ENCODE measurements around the gene TCTN2.

The TCTN2 gene

GRCh38 chr12:123734268-123734667 lies 63.4 kb downstream of the TCTN2 start:
- H3K27me3 ChIP-seq (ENCODE audit: insufficient read depth, low read length), result no peaks in the 10 kb centered on the region
- no peak overlapping the region for H2AFZ ChIP-seq (ENCODE audit: low read length, unreplicated experiment)
- H3K79me2 ChIP-seq (ENCODE audit: control insufficient read depth, insufficient read depth, low read length, unreplicated experiment), result no peaks in the 10 kb centered on the region
- no peak overlapping the region for H3K27ac ChIP-seq (ENCODE audit: low read depth, low read length)
- H3K4me1 ChIP-seq (ENCODE audit: control insufficient read depth, insufficient read depth, low read length, unreplicated experiment), result no peaks in the 10 kb centered on the region
- H3K4me3 ChIP-seq (ENCODE audit: low read depth, low read length), result no peak overlapping the region
- peaks cover 11% of the 10 kb centered on the region; the same call in 1 of the 2 replicates for H3K36me3 ChIP-seq (ENCODE audit: insufficient read depth, low read length)

GRCh38 chr12:123741937-123742572 lies 71.1 kb downstream of the TCTN2 start:
- Histone ChIP-seq H3K4me3 (ENCODE audit: low read depth, low read length) (no peak overlapping the region), H3K36me3 (ENCODE audit: insufficient read depth, low read length) (peaks cover 5% of the 10 kb centered on the region; the same call in 1 of the 2 replicates), H3K4me1 (ENCODE audit: control insufficient read depth, insufficient read depth, low read length, unreplicated experiment) (no peaks in the 10 kb centered on the region), H3K79me2 (ENCODE audit: control insufficient read depth, insufficient read depth, low read length, unreplicated experiment) (no peaks in the 10 kb centered on the region), H3K27me3 (ENCODE audit: insufficient read depth, low read length) (no peaks in the 10 kb centered on the region), H3K27ac (ENCODE audit: low read depth, low read length) (no peak overlapping the region), H2AFZ (ENCODE audit: low read length, unreplicated experiment) (no peak overlapping the region)

DNA sequence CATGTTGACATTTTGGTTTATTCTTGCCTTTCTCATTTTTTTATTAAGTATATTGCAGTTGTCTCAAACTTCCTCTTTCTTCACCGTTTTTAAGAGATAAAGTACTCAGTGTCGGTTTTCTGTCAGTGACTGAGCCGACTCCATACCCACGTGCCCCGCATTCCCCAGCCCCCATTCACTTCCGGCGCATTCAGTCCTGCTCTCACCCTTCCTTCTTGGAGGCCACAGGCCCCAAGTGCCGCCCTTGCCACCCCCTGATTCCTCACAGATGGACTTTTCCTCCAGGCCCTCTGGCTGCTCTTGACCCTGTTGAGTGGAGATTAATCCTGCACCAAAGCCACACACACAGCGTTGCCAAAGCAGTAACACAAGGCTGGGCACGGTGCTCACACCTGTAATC lies 72.1 kb downstream of the TCTN2 start:
- Histone ChIP-seq H3K4me1 (ENCODE audit: control insufficient read depth, insufficient read depth, low read length, unreplicated experiment) (no peaks in the 10 kb centered on the region), H3K4me3 (ENCODE audit: low read depth, low read length) (no peak overlapping the region), H3K27me3 (ENCODE audit: insufficient read depth, low read length) (no peaks in the 10 kb centered on the region), H2AFZ (ENCODE audit: low read length, unreplicated experiment) (no peak overlapping the region), H3K79me2 (ENCODE audit: control insufficient read depth, insufficient read depth, low read length, unreplicated experiment) (no peaks in the 10 kb centered on the region), H3K36me3 (ENCODE audit: insufficient read depth, low read length) (peaks cover 10% of the 10 kb centered on the region; the same call in 1 of the 2 replicates), H3K27ac (ENCODE audit: low read depth, low read length) (no peak overlapping the region)

DNA sequence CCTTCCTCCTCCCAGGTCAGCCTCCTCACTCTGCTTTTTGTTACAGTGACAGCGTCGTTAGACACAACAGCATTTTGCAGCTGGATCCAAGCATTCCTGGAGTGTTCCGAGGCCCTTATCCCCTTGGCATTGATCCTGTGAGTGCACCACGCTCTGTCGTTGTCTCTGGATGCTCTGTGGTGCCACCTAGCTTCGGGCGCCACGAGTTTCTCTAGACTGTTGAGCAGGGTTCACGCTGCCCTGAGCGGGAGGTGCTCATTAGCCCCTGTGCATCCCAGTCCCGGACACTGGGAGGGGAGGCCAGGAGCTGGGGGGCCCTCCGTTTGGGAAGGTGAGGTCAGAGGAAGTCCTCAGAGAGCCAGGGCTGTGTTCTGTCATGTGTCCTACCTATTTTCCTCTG lies 73.9 kb downstream of the TCTN2 start:
- Histone ChIP-seq H3K4me1 (ENCODE audit: control insufficient read depth, insufficient read depth, low read length, unreplicated experiment) (peaks cover 6% of the 10 kb centered on the region), H3K27me3 (ENCODE audit: insufficient read depth, low read length) (no peaks in the 10 kb centered on the region), H2AFZ (ENCODE audit: low read length, unreplicated experiment) (no peak overlapping the region), H3K4me3 (ENCODE audit: low read depth, low read length) (no peak overlapping the region), H3K79me2 (ENCODE audit: control insufficient read depth, insufficient read depth, low read length, unreplicated experiment) (no peaks in the 10 kb centered on the region), H3K36me3 (ENCODE audit: insufficient read depth, low read length) (peaks cover 24% of the 10 kb centered on the region; the same call in 1 of the 2 replicates), H3K27ac (ENCODE audit: low read depth, low read length) (no peak overlapping the region)

DNA sequence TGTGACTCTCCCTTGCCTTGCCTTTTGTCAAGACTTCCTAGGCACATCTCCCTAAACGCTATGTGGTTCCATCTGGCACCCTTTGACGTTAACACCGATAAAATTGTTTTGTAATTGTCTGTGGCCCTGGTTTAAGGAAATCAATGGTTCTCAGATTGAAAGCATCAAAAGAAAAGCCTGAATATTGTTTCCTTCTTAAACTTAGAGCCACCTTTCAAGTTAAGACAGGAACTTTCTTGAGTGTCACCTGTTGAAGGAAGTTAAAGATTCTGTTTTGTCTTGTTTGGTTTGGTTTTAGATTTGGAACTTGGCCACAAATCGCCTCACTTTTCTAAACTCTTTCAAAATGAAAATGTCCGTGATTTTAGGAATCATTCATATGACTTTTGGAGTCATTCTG lies 76.4 kb downstream of the TCTN2 start:
- Histone ChIP-seq H3K27ac (ENCODE audit: low read depth, low read length) (no peak overlapping the region), H3K4me1 (ENCODE audit: control insufficient read depth, insufficient read depth, low read length, unreplicated experiment) (peaks cover 6% of the 10 kb centered on the region), H3K36me3 (ENCODE audit: insufficient read depth, low read length) (peaks cover 27% of the 10 kb centered on the region; the same call in 1 of the 2 replicates)

DNA sequence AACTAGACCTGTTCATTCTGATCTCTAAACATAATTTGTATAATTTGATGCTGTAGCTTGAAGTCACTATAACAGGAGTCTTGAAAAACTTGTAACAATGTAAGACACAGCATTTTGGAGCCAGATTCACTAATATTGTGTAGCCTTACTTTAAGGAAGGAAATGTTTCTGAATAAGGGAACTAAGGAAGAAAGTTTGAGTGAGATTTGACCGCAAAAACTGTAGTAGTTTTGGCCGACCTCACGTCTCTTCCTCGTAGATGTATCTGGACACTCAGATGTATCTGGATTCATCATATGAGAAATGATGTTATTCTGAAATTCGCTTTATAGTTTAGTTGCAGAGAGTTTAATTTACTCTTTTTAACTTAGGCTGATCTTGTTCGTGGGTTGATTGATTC lies 77.2 kb downstream of the TCTN2 start:
- Histone ChIP-seq H3K4me3 (ENCODE audit: low read depth, low read length) (no peak overlapping the region), H2AFZ (ENCODE audit: low read length, unreplicated experiment) (no peak overlapping the region), H3K36me3 (ENCODE audit: insufficient read depth, low read length) (peaks cover 27% of the 10 kb centered on the region; the same call in 1 of the 2 replicates)

More for the DNA sequence above, 76.4 kb downstream of the TCTN2 start:
- H3K27me3 ChIP-seq (ENCODE audit: insufficient read depth, low read length), result no peaks in the 10 kb centered on the region
- H3K4me3 ChIP-seq (ENCODE audit: low read depth, low read length), result no peak overlapping the region
- H3K79me2 ChIP-seq (ENCODE audit: control insufficient read depth, insufficient read depth, low read length, unreplicated experiment), result no peaks in the 10 kb centered on the region
- no peak overlapping the region for H2AFZ ChIP-seq (ENCODE audit: low read length, unreplicated experiment)

DNA sequence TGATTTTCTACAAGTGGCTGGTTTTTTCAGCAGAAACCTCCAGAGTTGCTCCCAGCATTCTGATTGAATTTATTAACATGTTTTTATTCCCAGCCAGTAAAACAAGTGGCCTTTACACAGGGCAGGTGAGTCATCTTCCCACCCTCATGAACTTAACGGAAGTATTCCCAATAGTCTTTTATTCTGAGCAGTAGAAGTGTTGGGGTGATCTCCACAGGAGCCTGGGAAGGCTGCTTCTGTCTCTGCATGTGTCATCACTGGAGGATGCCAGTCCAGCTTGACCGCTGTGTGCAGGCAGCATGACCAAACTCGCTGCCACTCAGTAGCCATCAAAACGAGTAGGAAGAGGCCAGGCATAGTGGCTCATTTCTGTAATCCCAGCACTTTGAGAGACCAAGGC lies 77.7 kb downstream of the TCTN2 start:
- Histone ChIP-seq H2AFZ (ENCODE audit: low read length, unreplicated experiment) (no peak overlapping the region), H3K4me3 (ENCODE audit: low read depth, low read length) (no peak overlapping the region), H3K79me2 (ENCODE audit: control insufficient read depth, insufficient read depth, low read length, unreplicated experiment) (no peaks in the 10 kb centered on the region), H3K27ac (ENCODE audit: low read depth, low read length) (no peak overlapping the region), H3K4me1 (ENCODE audit: control insufficient read depth, insufficient read depth, low read length, unreplicated experiment) (peaks cover 6% of the 10 kb centered on the region), H3K27me3 (ENCODE audit: insufficient read depth, low read length) (no peaks in the 10 kb centered on the region), H3K36me3 (ENCODE audit: insufficient read depth, low read length) (peaks cover 27% of the 10 kb centered on the region; the same call in 1 of the 2 replicates)

More for the DNA sequence above, 77.2 kb downstream of the TCTN2 start:
- H3K4me1 ChIP-seq (ENCODE audit: control insufficient read depth, insufficient read depth, low read length, unreplicated experiment), result peaks cover 6% of the 10 kb centered on the region
- no peak overlapping the region for H3K27ac ChIP-seq (ENCODE audit: low read depth, low read length)
- H3K79me2 ChIP-seq (ENCODE audit: control insufficient read depth, insufficient read depth, low read length, unreplicated experiment), result no peaks in the 10 kb centered on the region
- no peaks in the 10 kb centered on the region for H3K27me3 ChIP-seq (ENCODE audit: insufficient read depth, low read length)

- Histone ChIP-seq H2AFZ (ENCODE audit: low read length, unreplicated experiment) (no peak overlapping the region), H3K36me3 (ENCODE audit: insufficient read depth, low read length) (peaks cover 22% of the 10 kb centered on the region; the same call in 1 of the 2 replicates)
These were observed 78.4 kb downstream of the TCTN2 start for GRCh38 chr12:123749355-123749754.

GRCh38 chr12:123750159-123750656 lies 79.3 kb downstream of the TCTN2 start:
- H3K4me3 ChIP-seq (ENCODE audit: low read depth, low read length), result no peak overlapping the region
- no peak overlapping the region for H3K27ac ChIP-seq (ENCODE audit: low read depth, low read length)
- H3K4me1 ChIP-seq (ENCODE audit: control insufficient read depth, insufficient read depth, low read length, unreplicated experiment), result peaks cover 6% of the 10 kb centered on the region
- peaks cover 22% of the 10 kb centered on the region; the same call in 1 of the 2 replicates for H3K36me3 ChIP-seq (ENCODE audit: insufficient read depth, low read length)
- no peak overlapping the region for H2AFZ ChIP-seq (ENCODE audit: low read length, unreplicated experiment)
- H3K79me2 ChIP-seq (ENCODE audit: control insufficient read depth, insufficient read depth, low read length, unreplicated experiment), result no peaks in the 10 kb centered on the region
- no peaks in the 10 kb centered on the region for H3K27me3 ChIP-seq (ENCODE audit: insufficient read depth, low read length)

More at GRCh38 chr12:123749355-123749754, 78.4 kb downstream of the TCTN2 start:
- Histone ChIP-seq H3K27me3 (ENCODE audit: insufficient read depth, low read length) (no peaks in the 10 kb centered on the region), H3K4me1 (ENCODE audit: control insufficient read depth, insufficient read depth, low read length, unreplicated experiment) (peaks cover 6% of the 10 kb centered on the region), H3K4me3 (ENCODE audit: low read depth, low read length) (no peak overlapping the region), H3K27ac (ENCODE audit: low read depth, low read length) (no peak overlapping the region), H3K79me2 (ENCODE audit: control insufficient read depth, insufficient read depth, low read length, unreplicated experiment) (no peaks in the 10 kb centered on the region)

DNA sequence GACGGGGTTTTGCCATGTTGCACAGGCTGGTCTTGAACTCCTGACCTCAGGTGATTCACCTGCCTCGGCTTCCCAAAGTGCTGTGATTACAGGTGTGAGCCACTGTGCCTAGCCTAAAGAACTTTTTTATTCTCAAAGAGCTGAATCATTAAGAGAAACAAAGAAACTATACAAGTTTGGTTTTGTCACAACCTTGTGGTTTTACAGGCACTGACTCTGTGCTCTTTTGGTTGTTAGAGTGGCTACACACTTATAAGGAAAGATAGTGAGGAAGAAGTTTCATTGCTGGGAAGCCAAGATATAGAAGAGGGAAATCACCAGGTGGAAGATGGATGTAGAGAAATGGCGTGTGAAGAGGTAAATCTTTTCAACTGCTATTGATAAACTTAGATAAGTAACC lies 81.1 kb downstream of the TCTN2 start:
- no peak overlapping the region for H3K27ac ChIP-seq (ENCODE audit: low read depth, low read length)
- H3K36me3 ChIP-seq (ENCODE audit: insufficient read depth, low read length), result peaks cover 22% of the 10 kb centered on the region; the same call in 1 of the 2 replicates
- H2AFZ ChIP-seq (ENCODE audit: low read length, unreplicated experiment), result no peak overlapping the region
- H3K27me3 ChIP-seq (ENCODE audit: insufficient read depth, low read length), result no peaks in the 10 kb centered on the region
- H3K4me1 ChIP-seq (ENCODE audit: control insufficient read depth, insufficient read depth, low read length, unreplicated experiment), result peaks cover 9% of the 10 kb centered on the region
- no peak overlapping the region for H3K4me3 ChIP-seq (ENCODE audit: low read depth, low read length)
- no peaks in the 10 kb centered on the region for H3K79me2 ChIP-seq (ENCODE audit: control insufficient read depth, insufficient read depth, low read length, unreplicated experiment)
